COLO668 (cell line): Measurements from ENCODE around the gene TTLL10.

Experiments used
- DNase-seq: peaks from one replicate; lab custom pipeline; 2025; ENCODE audit not compliant: unreplicated experiment; lab: John Stamatoyannopoulos, UW

The TTLL10 gene

DNA sequence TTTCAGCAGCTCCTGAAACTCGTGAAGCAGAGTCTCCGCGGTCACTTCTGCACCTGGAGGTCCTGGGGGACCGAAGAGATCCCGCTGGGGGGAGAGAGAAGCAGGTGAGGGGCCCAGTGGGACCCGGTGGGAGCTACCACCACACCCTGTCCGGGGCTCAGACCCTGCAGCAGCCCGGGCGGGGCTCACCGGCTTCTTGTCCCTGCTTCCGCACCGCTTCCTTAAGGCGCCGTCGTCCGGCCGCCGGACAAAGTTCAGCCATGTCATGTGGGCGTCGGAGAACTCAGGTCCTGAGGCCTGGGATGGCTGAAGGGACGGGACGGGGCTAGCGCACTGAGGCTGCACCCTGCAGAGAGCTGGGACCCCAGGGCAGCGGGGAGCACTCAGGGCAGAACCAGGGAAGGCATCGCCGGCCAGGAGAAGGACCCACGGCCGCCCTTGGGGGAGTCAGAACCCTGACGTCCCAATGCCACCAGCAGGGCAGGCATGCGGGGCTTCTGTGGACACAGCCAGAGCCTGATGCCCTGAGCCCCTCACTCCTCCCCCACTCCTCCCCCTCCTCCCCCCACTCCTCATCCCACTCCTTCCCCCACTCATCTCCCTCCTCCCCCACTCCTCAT, 70.6 kb downstream of the TTLL10 start:
- no peak for DNase-seq

DNA sequence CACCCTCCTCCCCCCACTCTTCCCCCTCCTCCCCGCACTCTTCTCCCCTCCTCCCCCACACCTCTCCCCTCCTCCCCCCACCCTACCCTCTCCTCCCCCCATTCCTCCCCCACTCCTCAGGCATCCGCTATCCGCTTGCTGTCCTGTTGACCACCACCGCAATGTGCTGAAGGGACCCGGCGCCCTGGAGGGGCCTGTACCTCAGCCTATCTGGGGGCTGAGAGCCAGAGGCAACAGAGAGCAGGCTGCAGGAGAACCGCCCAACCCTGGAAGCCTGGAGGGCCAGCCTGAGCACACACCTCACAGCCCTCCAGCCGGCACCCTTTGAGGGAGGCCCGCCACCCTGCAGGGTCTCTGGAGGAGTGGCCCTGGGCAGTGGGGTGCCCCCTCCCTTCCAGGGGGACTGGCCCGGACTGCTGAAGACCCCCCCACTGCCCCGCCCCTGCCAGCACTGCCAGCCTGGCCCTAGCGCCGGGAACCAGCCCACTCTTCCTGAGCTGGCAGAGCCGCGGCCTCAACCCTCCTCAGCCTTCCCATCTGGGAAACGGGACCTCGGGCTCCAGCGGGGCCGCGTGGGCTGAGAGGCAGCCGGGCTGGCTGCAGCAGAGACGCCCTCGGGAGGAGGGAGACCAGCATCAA, 71.6 kb downstream of the TTLL10 start:
- no peak for DNase-seq

DNA sequence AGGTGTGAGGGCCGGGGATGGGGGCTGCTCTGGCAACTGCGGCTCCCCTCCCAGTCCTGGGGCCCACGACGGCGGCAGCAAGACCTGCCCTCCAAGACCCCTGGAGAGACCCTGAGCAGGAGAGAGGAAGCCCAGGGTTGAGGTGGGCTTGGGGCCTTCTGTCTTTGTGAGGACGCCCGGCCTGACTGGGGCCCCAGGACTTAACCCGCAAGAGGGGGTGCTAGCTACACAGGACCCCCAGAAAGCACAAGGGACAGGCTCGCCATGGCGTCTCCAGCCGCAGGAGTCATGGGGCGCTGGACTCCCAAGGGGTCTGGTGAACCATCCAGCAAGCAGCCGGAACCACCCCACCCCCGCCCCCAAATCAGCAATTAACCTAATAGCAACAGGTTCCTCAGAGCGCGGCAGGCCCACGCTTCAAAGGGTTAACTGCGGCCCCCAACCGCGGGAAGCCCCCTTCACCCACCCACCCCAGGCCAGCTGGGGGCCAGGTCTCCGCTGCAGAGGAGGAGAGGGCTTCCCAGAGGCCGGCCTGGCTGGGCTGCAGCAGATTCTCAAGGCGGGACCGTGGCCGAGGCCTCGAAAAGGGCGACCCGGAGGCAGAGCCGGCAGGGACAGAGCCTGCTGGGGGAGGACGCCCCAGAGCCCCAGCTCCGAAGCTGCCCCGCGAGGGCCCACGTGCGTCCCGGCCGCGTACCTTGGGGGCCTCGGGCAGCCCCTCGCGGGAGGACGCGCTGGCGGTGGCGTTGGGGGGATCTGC, 72.3 kb downstream of the TTLL10 start:
- DNase-seq = no peak

DNA sequence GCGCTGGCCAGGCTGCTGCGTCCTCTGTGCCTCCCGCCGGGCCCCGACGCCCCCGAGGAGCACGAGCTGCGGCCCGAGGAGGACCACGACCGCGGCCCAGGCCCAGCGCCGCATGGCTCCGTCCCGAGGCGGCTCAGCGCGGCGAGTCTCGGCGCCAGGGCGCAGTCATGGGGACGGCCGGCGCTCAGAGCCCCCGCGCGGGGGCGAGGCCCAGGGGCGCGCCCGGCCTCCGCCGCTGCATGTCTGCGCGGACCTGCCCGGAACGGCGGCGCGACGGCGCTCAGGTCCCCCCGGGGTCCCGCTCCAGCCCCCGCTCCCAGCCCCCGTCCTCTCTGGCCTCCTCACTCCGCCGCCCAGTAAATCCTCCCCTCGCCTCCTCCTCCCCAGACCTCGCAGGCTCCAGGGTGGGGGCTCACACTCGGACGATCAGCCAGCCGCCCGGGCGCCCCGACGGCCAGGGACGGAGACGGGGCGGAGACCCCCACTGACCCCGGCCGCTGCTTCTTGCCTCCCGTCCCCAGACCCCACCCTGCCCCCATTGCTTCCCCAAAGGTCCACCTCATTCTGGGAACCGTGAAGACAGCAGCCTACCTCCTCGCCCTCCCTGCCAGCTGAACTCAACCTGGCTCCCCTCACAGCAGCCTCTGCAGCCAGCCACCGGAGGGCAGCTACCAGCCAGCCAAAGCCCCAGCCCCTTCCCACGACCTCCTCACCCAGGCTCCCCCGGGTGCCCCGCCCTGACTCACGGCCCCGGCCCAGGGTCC, 73.1 kb downstream of the TTLL10 start, which contains the start of gene C1QTNF12:
Gene C1QTNF12 (minus strand): TSS at position 146 of the 764 bp plus-strand sequence. CDS start 32 bp downstream, at position 114.
- no peak for DNase-seq

DNA sequence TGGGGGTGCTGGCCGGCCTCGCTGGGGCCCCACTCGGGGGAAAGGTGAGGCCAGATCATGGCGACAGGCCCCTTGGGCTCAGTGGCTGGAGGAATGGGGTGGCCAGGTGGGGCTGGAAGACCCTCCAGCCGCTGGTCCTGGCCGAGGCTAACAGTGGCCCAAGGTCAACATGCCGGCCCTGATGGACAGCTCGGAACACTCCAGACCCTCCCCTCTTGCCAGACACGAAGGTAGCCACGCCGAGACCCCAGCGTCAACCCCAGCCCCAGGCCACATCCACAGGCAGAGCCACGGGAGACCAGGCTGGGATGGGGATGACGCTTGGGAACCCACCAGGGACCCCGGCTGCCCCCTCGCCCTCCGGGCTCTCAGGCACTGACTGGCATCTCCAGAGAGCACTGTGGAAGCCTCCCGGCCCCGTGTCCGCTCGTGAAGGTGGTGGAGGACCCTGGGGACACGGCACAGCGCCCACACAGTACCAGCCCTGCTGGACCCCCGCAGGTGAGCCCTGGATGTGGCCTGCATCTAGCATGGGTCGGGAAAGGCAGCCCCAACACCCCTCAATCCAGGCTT, 73.7 kb downstream of the TTLL10 start:
- DNase-seq = no peak
